Mesenchymal stem cell (in vitro differentiated cells and primary cell): ENCODE data around the gene MARVELD1.
"Not testable (repeated sequence)": the region's sequence is repeated elsewhere in the genome, so short reads cannot be mapped to it uniquely, and the experiment has no call there.

ENCODE experiments used
- DNase-seq: peaks from one replicate; pipeline ENCODE4 v3.0.0-alpha.2; 2013
- H2AFZ ChIP-seq: one replicate; pipeline ENCODE4 v1.6.1; 2013; ENCODE audit warnings: low read depth, mild to moderate bottlenecking, control low read depth, inconsistent platforms, low read length, moderate library complexity
- H2AK5ac ChIP-seq: 2 replicates; pipeline ENCODE4 v1.6.1; 2013; ENCODE audit warnings: low read length, moderate library complexity, mild to moderate bottlenecking, inconsistent platforms; ENCODE audit not compliant: severe bottlenecking
- H2BK120ac ChIP-seq: one replicate; pipeline ENCODE4 v1.6.1; 2013; ENCODE audit warnings: low read depth, mild to moderate bottlenecking, inconsistent platforms, low read length, moderate library complexity
- H2BK12ac ChIP-seq, 2 experiments: one replicate each; pipeline ENCODE4 v1.6.1; 2013; ENCODE audit warnings: inconsistent platforms in 2 of 2, low read length in 2 of 2, mild to moderate bottlenecking in 2 of 2, moderate library complexity in 2 of 2, control low read depth in 1 of 2
- H2BK15ac ChIP-seq: one replicate; pipeline ENCODE4 v1.6.1; 2013; ENCODE audit warnings: mild to moderate bottlenecking, low read depth, inconsistent platforms; ENCODE audit not compliant: poor library complexity, severe bottlenecking
- H2BK5ac ChIP-seq: 2 replicates; pipeline ENCODE4 v1.6.1; 2013; ENCODE audit warnings: low read depth, mild to moderate bottlenecking, low read length, control low read depth, inconsistent platforms; ENCODE audit not compliant: poor library complexity, severe bottlenecking
- H3K14ac ChIP-seq, 2 experiments: one replicate each; pipeline ENCODE4 v1.6.1; 2013; ENCODE audit warnings: inconsistent platforms in 2 of 2, low read length in 2 of 2, control low read depth in 1 of 2, mild to moderate bottlenecking in 1 of 2, moderate library complexity in 1 of 2
- H3K18ac ChIP-seq, 2 experiments: one replicate each; pipeline ENCODE4 v1.6.1; 2013; ENCODE audit warnings: inconsistent platforms in 2 of 2, low read length in 2 of 2, control low read depth in 1 of 2, low read depth in 1 of 2, mild to moderate bottlenecking in 1 of 2
- H3K23ac ChIP-seq, 2 experiments: one replicate each; pipeline ENCODE4 v1.6.1; 2013; ENCODE audit warnings: inconsistent platforms in 2 of 2, low read length in 2 of 2, mild to moderate bottlenecking in 2 of 2, moderate library complexity in 2 of 2, control low read depth in 1 of 2
- H3K27ac ChIP-seq: 2 replicates; pipeline ENCODE4 v1.5.1; 2013; ENCODE audit warnings: mild to moderate bottlenecking, moderate library complexity, low read length, control low read depth, inconsistent platforms; ENCODE audit not compliant: poor library complexity, severe bottlenecking
- H3K27me3 ChIP-seq, 2 experiments: 2 replicates each; pipeline versions ENCODE4 v1.6.1 to v1.7.0; 2013; ENCODE audit warnings: low read length in 2 of 2, mild to moderate bottlenecking in 2 of 2, moderate library complexity in 2 of 2, control low read depth in 1 of 2, inconsistent platforms in 1 of 2; ENCODE audit not compliant: control insufficient read depth in 1 of 2, insufficient read depth in 1 of 2
- H3K36me3 ChIP-seq, 2 experiments: 2 replicates each; pipeline versions ENCODE4 v1.6.1 to v1.7.0; 2013; ENCODE audit warnings: low read length in 2 of 2, control low read depth in 1 of 2, inconsistent platforms in 1 of 2, low read depth in 1 of 2, mild to moderate bottlenecking in 1 of 2; ENCODE audit not compliant: insufficient read depth in 2 of 2, control insufficient read depth in 1 of 2
- H3K4ac ChIP-seq, 2 experiments: one replicate each; pipeline ENCODE4 v1.6.1; 2013; ENCODE audit warnings: inconsistent platforms in 2 of 2, low read length in 2 of 2, mild to moderate bottlenecking in 2 of 2, moderate library complexity in 2 of 2, control low read depth in 1 of 2, low read depth in 1 of 2
- H3K4me1 ChIP-seq: 2 replicates; pipeline ENCODE4 v1.6.1; 2013; ENCODE audit warnings: low read depth, low read length, control low read depth; ENCODE audit not compliant: control insufficient read depth, insufficient read depth
- H3K4me2 ChIP-seq: 2 replicates; pipeline ENCODE4 v1.6.1; 2013; ENCODE audit warnings: low read length, mild to moderate bottlenecking, inconsistent platforms; ENCODE audit not compliant: poor library complexity, severe bottlenecking
- H3K4me3 ChIP-seq, 2 experiments: 2 replicates each; pipeline versions ENCODE4 v1.5.1 to v1.7.0; 2013; ENCODE audit warnings: low read length in 2 of 2, mild to moderate bottlenecking in 2 of 2, control low read depth in 1 of 2, low read depth in 1 of 2; ENCODE audit not compliant: insufficient read depth in 1 of 2
- H3K79me1 ChIP-seq: replicated peaks from 2 replicates; pipeline ENCODE4 v1.6.1; 2013; ENCODE audit warnings: mild to moderate bottlenecking, control low read depth, low read length, inconsistent platforms; ENCODE audit not compliant: poor library complexity, severe bottlenecking
- H3K9ac ChIP-seq: 2 replicates; pipeline ENCODE4 v1.7.0; 2013; ENCODE audit warnings: mild to moderate bottlenecking, low read length, moderate library complexity
- H3K9me3 ChIP-seq: 2 replicates; pipeline ENCODE4 v1.7.0; 2013; ENCODE audit warnings: mild to moderate bottlenecking, low read length; ENCODE audit not compliant: control insufficient read depth
- H4K8ac ChIP-seq: one replicate; pipeline ENCODE4 v1.6.1; 2013; ENCODE audit warnings: inconsistent platforms, mild to moderate bottlenecking, low read length, moderate library complexity
- H4K91ac ChIP-seq: one replicate; pipeline ENCODE4 v1.6.1; 2013; ENCODE audit warnings: mild to moderate bottlenecking, low read length, inconsistent platforms
- WGBS: methylation state at CpG from one replicate; pipeline ENCODE4 v1.1.7; 2013; ENCODE audit warnings: mixed read lengths; 5-methylcytosine and 5-hydroxymethylcytosine counted together

The MARVELD1 gene

DNA sequence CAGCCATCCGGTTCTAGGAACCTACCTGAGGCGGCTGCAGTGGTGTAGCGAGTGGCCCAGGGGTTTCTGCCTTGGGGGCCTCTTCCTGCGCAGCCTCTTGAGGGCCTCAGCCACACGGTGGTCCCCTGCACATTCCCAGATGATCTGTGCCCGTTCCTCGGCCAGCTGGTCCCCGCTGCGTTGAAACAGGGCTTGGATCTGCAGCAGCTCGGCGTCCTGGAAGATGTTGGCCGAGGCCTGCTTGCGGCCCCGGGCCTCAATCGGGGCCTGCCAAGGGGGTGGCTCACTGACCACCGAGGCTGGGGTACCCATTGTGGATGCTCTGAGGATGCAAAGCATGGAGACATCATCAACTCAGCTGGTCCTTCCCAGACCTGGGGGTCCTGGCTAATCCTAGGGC is 33.9 kb upstream of the MARVELD1 start:
- Histone ChIP-seq H3K4ac (no peak overlapping the region), H4K91ac (no peak overlapping the region), H3K4me2 (no peak overlapping the region), H2BK12ac (no peak overlapping the region), H4K8ac (peak overlapping the region; percentile 50), H3K79me1 (peaks cover 3% of the 10 kb centered on the region), H3K9ac (no peak overlapping the region), H3K27me3 (no peaks in the 10 kb centered on the region), H3K23ac (no peak overlapping the region), H2AK5ac (no peak overlapping the region), H3K27ac (no peak overlapping the region), H2BK120ac (no peak overlapping the region), H2BK15ac (no peak overlapping the region), H3K4me3 (no peak overlapping the region), H3K18ac (no peak overlapping the region), H3K36me3 (peaks cover 30 to 59% of the 10 kb centered on the region in 2 experiments), H3K4me1 (peaks cover 7% of the 10 kb centered on the region), H3K9me3 (no peaks in the 10 kb centered on the region), H2AFZ (no peak overlapping the region), H2BK5ac (no peak overlapping the region), H3K14ac (no peak overlapping the region)
- WGBS = 96% methylated on average over 16 of the region's 16 CpGs
- no peak for DNase-seq

DNA sequence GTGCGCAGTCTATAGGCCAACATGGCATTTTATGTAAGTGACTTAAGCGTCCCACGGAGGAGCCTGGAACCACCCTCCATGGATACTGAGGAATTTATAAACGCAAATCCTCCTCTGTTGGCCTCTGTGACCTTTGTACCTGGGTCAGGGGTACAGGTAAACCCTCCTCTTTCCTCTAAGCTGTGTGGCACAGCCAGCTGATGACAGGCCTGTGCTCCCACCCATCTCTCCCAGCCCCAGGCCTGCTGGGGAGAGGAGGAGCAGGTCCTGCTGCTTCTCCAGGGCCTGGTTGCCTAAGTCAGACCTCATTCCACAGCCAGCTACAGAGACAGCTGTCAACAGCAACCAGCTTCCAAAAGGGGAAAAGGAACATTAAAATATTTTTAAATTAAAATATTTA is 31.5 kb upstream of the MARVELD1 start:
- no peak overlapping the region for H2BK120ac ChIP-seq
- 95% methylated on average over 4 of the region's 4 CpGs for WGBS
- no peak overlapping the region for H3K18ac ChIP-seq
- H3K14ac ChIP-seq = no peak overlapping the region
- no peak overlapping the region for H3K4me2 ChIP-seq
- no peak overlapping the region for H3K4me3 ChIP-seq
- peak overlapping the region; percentile 6 for H3K9ac ChIP-seq
- peaks cover 10% of the 10 kb centered on the region for H3K79me1 ChIP-seq
- H3K9me3 ChIP-seq = no peaks in the 10 kb centered on the region
- peaks cover 17% of the 10 kb centered on the region for H3K4me1 ChIP-seq
- no peaks in the 10 kb centered on the region for H3K27me3 ChIP-seq
- H3K27ac ChIP-seq = no peak overlapping the region
- H2BK5ac ChIP-seq = no peak overlapping the region
- no peak overlapping the region for H3K23ac ChIP-seq
- no peak overlapping the region for H2AFZ ChIP-seq
- no peak overlapping the region for H4K8ac ChIP-seq
- no peak overlapping the region for H2BK12ac ChIP-seq
- no peak overlapping the region for H3K4ac ChIP-seq
- H3K36me3 ChIP-seq = peaks cover 15 to 37% of the 10 kb centered on the region in 2 experiments
- H2AK5ac ChIP-seq = peak overlapping the region; percentile 23
- no peak overlapping the region for H4K91ac ChIP-seq
- H2BK15ac ChIP-seq = no peak overlapping the region
- DNase-seq = no peak

DNA sequence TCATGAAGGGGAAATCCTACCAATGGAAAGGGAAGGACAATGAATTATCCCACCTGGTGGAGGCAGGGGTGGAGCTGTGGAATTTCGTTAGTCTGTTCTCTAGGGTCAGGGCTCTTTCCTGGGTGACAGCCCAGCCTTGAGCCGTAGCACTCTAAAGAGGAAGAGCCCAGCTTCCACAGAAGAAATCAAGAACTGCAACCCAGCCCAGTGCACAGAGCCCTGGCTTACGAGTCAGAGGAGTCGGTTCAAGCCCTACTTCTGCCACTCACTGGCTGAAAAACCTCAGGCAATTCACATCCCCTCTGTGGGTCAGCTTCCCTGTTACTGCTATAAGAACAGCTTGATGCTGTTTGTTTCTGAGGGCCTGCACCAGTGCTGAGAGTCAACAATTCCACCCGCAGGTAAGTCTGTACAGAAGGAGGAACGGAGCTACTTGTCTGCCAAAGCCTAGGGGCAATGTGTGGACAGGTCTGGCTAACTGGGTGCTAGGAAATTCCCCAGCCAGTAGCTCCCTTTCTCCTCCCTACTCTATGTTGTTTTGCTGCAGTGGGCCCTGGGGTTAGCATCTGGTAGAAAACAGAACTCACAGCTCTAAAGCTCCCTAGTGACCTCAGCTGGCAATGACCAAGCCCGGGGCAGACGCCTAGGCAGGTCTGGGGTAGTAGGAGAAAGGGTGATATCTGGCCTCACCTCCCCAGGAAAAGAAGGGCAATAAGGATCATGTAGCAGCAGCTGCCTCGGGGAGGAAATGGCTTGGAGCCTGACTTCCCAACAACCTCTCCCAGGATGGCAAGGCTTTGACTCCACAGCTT is 29.8 kb upstream of the MARVELD1 start:
- H2BK15ac ChIP-seq = no peak overlapping the region
- H3K4me2 ChIP-seq = no peak overlapping the region
- H3K9ac ChIP-seq = peak overlapping the region; percentile 96
- no peaks in the 10 kb centered on the region for H3K9me3 ChIP-seq
- H2BK12ac ChIP-seq = peak overlapping the region in 1 of 2 experiments; percentile 10
- 66% methylated on average over 9 of the region's 9 CpGs for WGBS
- no peaks in the 10 kb centered on the region for H3K27me3 ChIP-seq
- peaks cover 20% of the 10 kb centered on the region for H3K4me1 ChIP-seq
- H3K4ac ChIP-seq = peak overlapping the region in 1 of 2 experiments; percentile 69
- DNase-seq = peak; percentile 60
- H3K36me3 ChIP-seq = peaks cover 6 to 21% of the 10 kb centered on the region in 2 experiments
- H3K4me3 ChIP-seq = peak overlapping the region in 1 of 2 experiments; percentile 97
- H3K79me1 ChIP-seq = peaks cover 10% of the 10 kb centered on the region
- peak overlapping the region in 1 of 2 experiments; percentile 1 for H3K18ac ChIP-seq
- no peak overlapping the region for H4K91ac ChIP-seq
- H2AFZ ChIP-seq = peak overlapping the region; percentile 19
- no peak overlapping the region for H2BK5ac ChIP-seq
- H4K8ac ChIP-seq = no peak overlapping the region
- no peak overlapping the region for H3K14ac ChIP-seq
- no peak overlapping the region for H3K27ac ChIP-seq
- H3K23ac ChIP-seq = no peak overlapping the region
- H2AK5ac ChIP-seq = peak overlapping the region; percentile 30
- peak overlapping the region; percentile 23 for H2BK120ac ChIP-seq

DNA sequence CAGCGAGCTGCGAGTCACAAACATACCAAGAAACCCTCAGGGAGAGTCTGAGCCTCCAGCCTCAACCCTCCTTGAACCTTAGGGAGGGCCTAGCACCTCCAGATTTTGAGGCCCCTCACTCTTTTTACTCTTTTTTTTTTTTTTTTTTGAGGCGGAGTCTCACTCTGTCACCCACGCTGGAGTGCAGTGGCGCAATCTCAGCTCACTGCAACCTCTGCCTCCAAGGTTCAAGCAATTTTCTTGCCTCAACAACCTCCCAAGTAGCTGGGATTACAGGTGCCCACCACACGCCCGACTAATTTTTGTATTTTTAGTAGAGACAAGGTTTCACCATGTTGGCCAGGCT is 29.2 kb upstream of the MARVELD1 start:
- 83% methylated on average over 2 of the region's 7 CpGs for WGBS
- H2BK5ac ChIP-seq, H3K18ac ChIP-seq, H3K27me3 ChIP-seq, DNase-seq, H2BK15ac ChIP-seq, H2AK5ac ChIP-seq, H3K27ac ChIP-seq, H4K8ac ChIP-seq, H3K23ac ChIP-seq, H2AFZ ChIP-seq, H3K4ac ChIP-seq, H3K4me2 ChIP-seq, H2BK120ac ChIP-seq, H3K14ac ChIP-seq, H4K91ac ChIP-seq, H3K9me3 ChIP-seq, H2BK12ac ChIP-seq: not testable (repeated sequence)
- Histone ChIP-seq H3K4me3 (peak overlapping the region in 1 of 2 experiments; percentile 97), H3K4me1 (peaks cover 20% of the 10 kb centered on the region), H3K36me3 (peaks cover 5 to 16% of the 10 kb centered on the region in 2 experiments), H3K79me1 (peaks cover 10% of the 10 kb centered on the region), H3K9ac (peak overlapping the region; percentile 96)
